ENCODE results near the gene FOXO4. TPM values are rescaled to one million over a fixed set of nuclear protein-coding genes. Genes with fewer than 3 reads are reported as not detected.

FOXO4 gene
- total and polyA plus RNA-seq, 2 of the 13 experiments (the other 11 are each of a cell fraction or from before 2014, with no cell fraction given): 5.1 to 5.7 TPM

DNA sequence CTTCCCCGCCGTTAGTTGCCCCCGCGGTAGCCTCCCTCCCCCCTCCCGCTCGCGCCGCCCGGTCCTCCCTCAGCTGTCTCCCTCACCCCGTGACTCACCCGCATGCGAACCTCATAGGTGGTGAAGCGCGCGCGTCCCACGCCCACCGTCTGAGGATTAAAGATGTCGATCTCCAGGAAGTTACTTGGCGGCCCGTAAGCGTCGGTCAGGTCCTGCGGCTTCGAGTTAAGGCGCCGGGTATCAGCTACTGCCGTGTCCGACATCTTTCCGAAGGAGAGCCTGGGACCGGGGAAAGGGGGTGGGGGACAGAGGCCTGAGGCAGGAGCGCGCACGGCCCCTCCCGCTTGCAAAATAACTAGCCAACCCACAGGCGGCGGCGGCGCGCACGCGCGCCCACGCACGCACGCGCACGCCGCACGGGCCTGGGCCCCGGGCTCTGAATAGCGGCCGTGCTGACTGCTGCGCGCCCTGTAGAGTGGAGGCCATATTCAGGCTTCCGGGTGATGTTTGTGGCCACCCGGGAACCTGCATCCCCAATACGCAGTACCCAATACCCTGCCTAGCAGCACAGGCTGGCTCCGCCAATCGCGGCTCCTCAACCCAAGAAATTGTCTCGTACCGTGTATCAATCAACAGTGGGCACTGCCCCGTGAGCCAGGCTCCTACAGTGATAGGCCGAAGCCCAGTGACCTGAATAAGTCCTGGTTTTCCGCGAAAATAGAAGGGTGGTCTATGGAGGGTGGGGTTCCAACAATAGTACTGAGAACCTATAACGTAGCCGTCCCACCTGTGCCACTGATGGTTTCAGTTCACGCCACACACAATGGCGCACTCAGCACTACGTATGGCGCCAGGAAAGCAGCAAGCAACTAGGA is 27.4 kb upstream of the FOXO4 start, which contains the start of gene SNX12:
Gene SNX12 (minus strand): TSS at position 291 of the 875 bp plus-strand sequence. CDS start 28 bp downstream, at position 263.
- Histone ChIP-seq H3K4me1 (ENCODE audit: insufficient read depth, low read length) (peaks cover 16% of the 10 kb centered on the region), H2AFZ (ENCODE audit: low read length) (peak within 1 kb of the TSS; percentile 84), H3K27ac (ENCODE audit: extremely low read length, insufficient read depth, low read length) (peak within 1 kb of the TSS; percentile 57), H3K9ac (ENCODE audit: insufficient read depth, low read depth, low read length) (peak within 1 kb of the TSS; percentile 66), H4K20me1 (ENCODE audit: insufficient read depth, low read length) (no peaks in the 10 kb centered on the region), H3K36me3 (replicated peaks in 1 of 2; ENCODE audit: control insufficient read depth in 1 of 2, insufficient read depth in 2 of 2, low read length in 2 of 2) (no peaks in the 10 kb centered on the region), H3K27me3 (ENCODE audit: control insufficient read depth in 1 of 2, insufficient read depth in 2 of 2, low read length in 2 of 2) (no peaks in the 10 kb centered on the region; a peak in 1 of 5 replicates), H3K9me3 (ENCODE audit: low read length) (no peaks in the 10 kb centered on the region), H3K4me3 (replicated peaks in 1 of 3; ENCODE audit: insufficient read depth in 1 of 3, low read depth in 2 of 3, low read length in 3 of 3) (peak within 1 kb of the TSS; percentile 68 to 74 (median 72)), H3K4me2 (ENCODE audit: low read depth, low read length) (peak within 1 kb of the TSS; percentile 80), H3K79me2 (ENCODE audit: insufficient read depth, low read length) (peaks cover 20% of the 10 kb centered on the region)
- BruUV-seq (replicated peaks): no TSS peak
- FAIRE-seq: peak; percentile 81
- ChIA-PET POLR2A (interaction anchor here (0.6 to 1.2 kb wide), 3 partner anchors 13 to 50 kb away, joined by 4 to 5 read pairs (median 4); partner anchors contain the start of gene MED12), CTCF (ENCODE audit: low intra/inter-chr PET ratio, low total read pairs) (no interaction called here)
- 0% methylated on average over 5 of the region's 73 CpGs for WGBS (ENCODE audit: low lambda C conversion rate)
- in situ Hi-C loops (cut with HindIII; ENCODE audit: extremely low pct_ligation_motif_present, low pct_unique_long_range_greater_than_20kb) (no loop called here), intact Hi-C loops (cut with micrococcal nuclease; ENCODE audit: unreplicated experiment) (no loop called here)
- ATAC-seq: peak; percentile 99
- DNase-seq (ENCODE audit: low spot score): peak; percentile 88
- no peak for TF ChIP-seq ZBTB1 (CRISPR knock-in tag; IDR thresholded peaks at IDR 0.05; ENCODE audit: borderline replicate concordance)
- TF ChIP-seq ZNF775 (CRISPR knock-in tag; IDR thresholded peaks at IDR 0.05; ENCODE audit: borderline replicate concordance): no peak
- peak; percentile 88 for TF ChIP-seq XRCC5 (optimal IDR thresholded peaks at IDR 0.05; ENCODE audit: low read length)
- no peak for TF ChIP-seq PAX8 (CRISPR knock-in tag; IDR thresholded peaks at IDR 0.05; ENCODE audit: borderline replicate concordance)
- TF ChIP-seq ZNF101 (CRISPR knock-in tag; IDR thresholded peaks at IDR 0.05; ENCODE audit: borderline replicate concordance, low read depth): no peak
- no peak for TF ChIP-seq SNRNP70 (IDR thresholded peaks at IDR 0.05; ENCODE audit: low read depth, low read length)
- no peak for TF ChIP-seq PLSCR1 (CRISPR knock-in tag; IDR thresholded peaks at IDR 0.05; ENCODE audit: borderline replicate concordance)
- TF ChIP-seq FOXA1 (IDR thresholded peaks at IDR 0.05): no peak
- peak; percentile 61; the same call in 1 of the 2 replicates for TF ChIP-seq FOXA1 (CRISPR knock-in tag; IDR thresholded peaks at IDR 0.05)
- no peak for TF ChIP-seq ZNF782 (CRISPR knock-in tag; IDR thresholded peaks at IDR 0.05; ENCODE audit: borderline replicate concordance)
- TF ChIP-seq SSRP1 (CRISPR knock-in tag; IDR thresholded peaks at IDR 0.05): no peak
- 0 out of 2 replicates have a peak, but pooled peaks have one; percentile 31 for TF ChIP-seq HMGXB3 (CRISPR knock-in tag; IDR thresholded peaks at IDR 0.05; ENCODE audit: borderline replicate concordance)
- TF ChIP-seq ZNF138 (CRISPR knock-in tag; IDR thresholded peaks at IDR 0.05; ENCODE audit: low read depth): no peak
- TF ChIP-seq SAFB2 (CRISPR knock-in tag; IDR thresholded peaks at IDR 0.05; ENCODE audit: borderline replicate concordance, low read depth): no peak
- 0 out of 2 replicates have a peak, but pooled peaks have one; percentile 22 for TF ChIP-seq ERF (CRISPR knock-in tag; IDR thresholded peaks at IDR 0.05)
- TF ChIP-seq ZNF790 (CRISPR knock-in tag; IDR thresholded peaks at IDR 0.05; ENCODE audit: borderline replicate concordance): no peak
- TF ChIP-seq NR2F6 (IDR thresholded peaks at IDR 0.05): 0 out of 2 replicates have a peak, but pooled peaks have one; percentile 11
- TF ChIP-seq NR2F6 (CRISPR knock-in tag; IDR thresholded peaks at IDR 0.05): no peak
- no peak for TF ChIP-seq ZFP36L2 (CRISPR knock-in tag; IDR thresholded peaks at IDR 0.05)

Data from HepG2 (cell line).